Gastroesophageal sphincter (tissue), 3 donors: ENCODE results near the gene CLEC5A.

Experiments used
- CTCF ChIP-seq, 4 experiments: fragments of 200-600 bp in 2 of 4; fragments of 450-650 bp in 2 of 4; sonication (generic) in 1 of 4; IDR thresholded peaks; one replicate each; pipeline ENCODE4 v1.5.1; 2017 to 2019; ENCODE audit warnings: antibody characterized with exemption in 4 of 4, mild to moderate bottlenecking in 2 of 4, moderate library complexity in 2 of 4
- POLR2A ChIP-seq, 2 donors: fragments of 450-650 bp; IDR thresholded peaks; one replicate each; pipeline ENCODE4 v1.6.1; 2017; ENCODE audit warnings: antibody characterized with exemption in 2 of 2, mild to moderate bottlenecking in 2 of 2, moderate library complexity in 1 of 2

- TF ChIP-seq CTCF (IDR thresholded peaks at IDR 0.05) = no peak
- TF ChIP-seq POLR2A (IDR thresholded peaks at IDR 0.05) = no peak
These were observed 44.4 kb upstream of the CLEC5A start for GRCh38 chr7:141991140-141991539.
